ENCODE measurements around the gene ATG7.

ATG7 gene

DNA sequence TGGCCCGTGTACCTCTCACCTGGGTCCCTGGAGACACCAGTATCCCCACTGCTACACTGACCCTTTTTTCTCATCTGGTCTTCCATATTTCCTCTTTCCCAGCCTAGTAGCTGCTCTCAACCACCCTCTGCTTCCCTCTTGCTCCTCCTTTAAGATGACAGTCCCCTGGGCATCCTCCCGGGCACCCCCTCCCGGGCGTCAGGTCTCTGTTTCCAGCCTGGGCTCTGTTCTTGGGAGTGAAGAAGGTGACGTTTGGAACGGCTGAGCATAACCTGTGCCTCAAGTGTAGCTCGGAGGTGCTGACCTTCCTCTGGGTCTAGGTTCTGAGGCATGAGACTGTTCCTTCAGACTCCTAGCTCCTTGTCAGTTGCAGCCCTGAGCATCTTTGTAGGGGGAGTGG, 270.4 kb downstream of the ATG7 start:
- H3K9me3 ChIP-seq (replicated peaks; ENCODE audit: insufficient read depth, low read length), result no peaks in the 10 kb centered on the region
- H3K36me3 ChIP-seq (replicated peaks; ENCODE audit: insufficient read depth, low read length), result no peaks in the 10 kb centered on the region
- H3K9me2 ChIP-seq (replicated peaks; ENCODE audit: insufficient read depth, low read length), result no peaks in the 10 kb centered on the region
- H3K4me1 ChIP-seq (ENCODE audit: low read length), result no peaks in the 10 kb centered on the region
- no peaks in the 10 kb centered on the region for H3F3A ChIP-seq (ENCODE audit: insufficient read depth, low read length)
- no peak overlapping the region for H3K27ac ChIP-seq (ENCODE audit: low read length)
- H3K9ac ChIP-seq (ENCODE audit: low read length), result no peak overlapping the region
- no peak overlapping the region for H3K4me3 ChIP-seq (ENCODE audit: low read length)
- TF ChIP-seq, protein P1, sequence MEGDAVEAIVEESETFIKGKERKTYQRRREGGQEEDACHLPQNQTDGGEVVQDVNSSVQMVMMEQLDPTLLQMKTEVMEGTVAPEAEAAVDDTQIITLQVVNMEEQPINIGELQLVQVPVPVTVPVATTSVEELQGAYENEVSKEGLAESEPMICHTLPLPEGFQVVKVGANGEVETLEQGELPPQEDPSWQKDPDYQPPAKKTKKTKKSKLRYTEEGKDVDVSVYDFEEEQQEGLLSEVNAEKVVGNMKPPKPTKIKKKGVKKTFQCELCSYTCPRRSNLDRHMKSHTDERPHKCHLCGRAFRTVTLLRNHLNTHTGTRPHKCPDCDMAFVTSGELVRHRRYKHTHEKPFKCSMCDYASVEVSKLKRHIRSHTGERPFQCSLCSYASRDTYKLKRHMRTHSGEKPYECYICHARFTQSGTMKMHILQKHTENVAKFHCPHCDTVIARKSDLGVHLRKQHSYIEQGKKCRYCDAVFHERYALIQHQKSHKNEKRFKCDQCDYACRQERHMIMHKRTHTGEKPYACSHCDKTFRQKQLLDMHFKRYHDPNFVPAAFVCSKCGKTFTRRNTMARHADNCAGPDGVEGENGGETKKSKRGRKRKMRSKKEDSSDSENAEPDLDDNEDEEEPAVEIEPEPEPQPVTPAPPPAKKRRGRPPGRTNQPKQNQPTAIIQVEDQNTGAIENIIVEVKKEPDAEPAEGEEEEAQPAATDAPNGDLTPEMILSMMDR (IDR thresholded peaks at IDR 0.05; ENCODE audit: low read length), result no peak
- TF ChIP-seq EZH2phosphoT487 (IDR thresholded peaks at IDR 0.05; ENCODE audit: low read length) (no peak), EZH2 (optimal IDR thresholded peaks at IDR 0.05; ENCODE audit: low read depth, low read length) (no peak)
- no peaks in the 10 kb centered on the region for H3K27me3 ChIP-seq (replicated peaks; ENCODE audit: insufficient read depth, low read length)
- H3K4me2 ChIP-seq (ENCODE audit: low read depth, low read length), result no peak overlapping the region
- no peak for DNase-seq
- H3K79me2 ChIP-seq (ENCODE audit: low read length), result no peaks in the 10 kb centered on the region
- no peaks in the 10 kb centered on the region for H4K20me1 ChIP-seq (ENCODE audit: insufficient read depth, low read length)
- no peak overlapping the region for H2AFZ ChIP-seq (ENCODE audit: low read length)

DNA sequence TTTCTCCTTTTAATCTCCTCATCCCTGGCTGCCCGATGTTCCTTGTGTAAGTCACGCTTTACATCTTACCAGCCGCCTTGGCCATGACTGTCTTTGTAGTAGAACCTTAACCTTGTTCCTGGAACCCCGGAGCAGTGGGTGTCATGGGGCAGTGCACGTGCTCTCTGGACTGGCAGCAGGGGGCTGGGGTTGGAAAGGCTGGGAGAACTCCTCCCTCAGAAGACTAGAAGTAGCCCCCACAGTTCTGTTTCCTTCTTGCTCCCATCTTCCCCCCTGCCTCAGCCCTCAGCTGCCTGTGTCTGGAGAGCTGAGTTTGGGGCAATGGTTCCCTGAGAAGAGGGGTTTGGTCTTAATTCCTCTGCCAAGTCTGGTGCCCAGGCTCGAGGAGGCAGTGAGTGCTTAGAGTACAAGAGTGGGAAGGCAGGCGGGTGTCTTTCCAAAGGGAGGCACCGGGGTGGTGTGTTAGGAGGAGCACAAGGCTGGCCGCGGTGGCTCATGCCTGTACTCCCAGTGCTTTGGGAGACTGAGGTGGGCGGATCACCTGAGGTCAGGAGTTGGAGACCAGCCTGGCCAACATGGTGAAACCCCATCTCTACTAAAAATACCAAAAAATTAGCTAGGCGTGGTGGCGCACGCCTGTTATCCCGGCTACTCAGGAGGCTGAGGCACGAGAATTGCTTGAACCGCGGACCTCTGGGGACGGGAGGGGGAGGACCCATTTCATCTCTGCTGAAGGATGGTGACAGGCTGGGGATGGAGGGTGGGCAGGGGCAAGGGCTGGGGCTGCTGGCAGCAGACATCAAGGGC, 271.1 kb downstream of the ATG7 start:
- H3K9me2 ChIP-seq (replicated peaks; ENCODE audit: insufficient read depth, low read length), result no peaks in the 10 kb centered on the region
- no peaks in the 10 kb centered on the region for H3K36me3 ChIP-seq (replicated peaks; ENCODE audit: insufficient read depth, low read length)
- no peaks in the 10 kb centered on the region for H4K20me1 ChIP-seq (ENCODE audit: insufficient read depth, low read length)
- no peak overlapping the region for H3K4me3 ChIP-seq (ENCODE audit: low read length)
- no peak overlapping the region for H3K27ac ChIP-seq (ENCODE audit: low read length)
- no peak for TF ChIP-seq EZH2 (optimal IDR thresholded peaks at IDR 0.05; ENCODE audit: low read depth, low read length)
- no peak for TF ChIP-seq EZH2phosphoT487 (IDR thresholded peaks at IDR 0.05; ENCODE audit: low read length)
- TF ChIP-seq, protein P1 (IDR thresholded peaks at IDR 0.05; ENCODE audit: low read length), result no peak
- no peaks in the 10 kb centered on the region for H3K79me2 ChIP-seq (ENCODE audit: low read length)
- H3K4me1 ChIP-seq (ENCODE audit: low read length), result no peaks in the 10 kb centered on the region
- no peak overlapping the region for H3K9ac ChIP-seq (ENCODE audit: low read length)
- H3K9me3 ChIP-seq (replicated peaks; ENCODE audit: insufficient read depth, low read length), result no peaks in the 10 kb centered on the region
- H3F3A ChIP-seq (ENCODE audit: insufficient read depth, low read length), result no peaks in the 10 kb centered on the region
- DNase-seq, result no peak
- no peaks in the 10 kb centered on the region for H3K27me3 ChIP-seq (replicated peaks; ENCODE audit: insufficient read depth, low read length)
- no peak overlapping the region for H3K4me2 ChIP-seq (ENCODE audit: low read depth, low read length)
- H2AFZ ChIP-seq (ENCODE audit: low read length), result no peak overlapping the region

GRCh38 chr3:11543948-11544387, 271.8 kb downstream of the ATG7 start:
- Histone ChIP-seq H3K4me2 (ENCODE audit: low read depth, low read length) (no peak overlapping the region), H3K4me3 (ENCODE audit: low read length) (no peak overlapping the region), H2AFZ (ENCODE audit: low read length) (no peak overlapping the region), H3K36me3 (replicated peaks; ENCODE audit: insufficient read depth, low read length) (no peaks in the 10 kb centered on the region), H3K79me2 (ENCODE audit: low read length) (no peaks in the 10 kb centered on the region), H3K4me1 (ENCODE audit: low read length) (no peaks in the 10 kb centered on the region), H3K9ac (ENCODE audit: low read length) (no peak overlapping the region), H3K27me3 (replicated peaks; ENCODE audit: insufficient read depth, low read length) (no peaks in the 10 kb centered on the region), H4K20me1 (ENCODE audit: insufficient read depth, low read length) (no peaks in the 10 kb centered on the region), H3F3A (ENCODE audit: insufficient read depth, low read length) (no peaks in the 10 kb centered on the region), H3K27ac (ENCODE audit: low read length) (no peak overlapping the region), H3K9me3 (replicated peaks; ENCODE audit: insufficient read depth, low read length) (no peaks in the 10 kb centered on the region), H3K9me2 (replicated peaks; ENCODE audit: insufficient read depth, low read length) (no peaks in the 10 kb centered on the region)
- DNase-seq, result no peak
- TF ChIP-seq EZH2phosphoT487 (IDR thresholded peaks at IDR 0.05; ENCODE audit: low read length), result no peak
- no peak for TF ChIP-seq EZH2 (optimal IDR thresholded peaks at IDR 0.05; ENCODE audit: low read depth, low read length)
- TF ChIP-seq, protein P1 (IDR thresholded peaks at IDR 0.05; ENCODE audit: low read length), result no peak

Measured in MM.1S (cell line).